GM15510 (cell line): ENCODE data around the gene RBM38.

Experiments used
- POLR2A ChIP-seq: IDR thresholded peaks from 3 replicates; pipeline ENCODE4 v1.6.1; 2011; ENCODE audit warnings: borderline replicate concordance; ENCODE audit not compliant: insufficient read length; ENCODE audit errors: extremely low read depth

Gene RBM38

DNA sequence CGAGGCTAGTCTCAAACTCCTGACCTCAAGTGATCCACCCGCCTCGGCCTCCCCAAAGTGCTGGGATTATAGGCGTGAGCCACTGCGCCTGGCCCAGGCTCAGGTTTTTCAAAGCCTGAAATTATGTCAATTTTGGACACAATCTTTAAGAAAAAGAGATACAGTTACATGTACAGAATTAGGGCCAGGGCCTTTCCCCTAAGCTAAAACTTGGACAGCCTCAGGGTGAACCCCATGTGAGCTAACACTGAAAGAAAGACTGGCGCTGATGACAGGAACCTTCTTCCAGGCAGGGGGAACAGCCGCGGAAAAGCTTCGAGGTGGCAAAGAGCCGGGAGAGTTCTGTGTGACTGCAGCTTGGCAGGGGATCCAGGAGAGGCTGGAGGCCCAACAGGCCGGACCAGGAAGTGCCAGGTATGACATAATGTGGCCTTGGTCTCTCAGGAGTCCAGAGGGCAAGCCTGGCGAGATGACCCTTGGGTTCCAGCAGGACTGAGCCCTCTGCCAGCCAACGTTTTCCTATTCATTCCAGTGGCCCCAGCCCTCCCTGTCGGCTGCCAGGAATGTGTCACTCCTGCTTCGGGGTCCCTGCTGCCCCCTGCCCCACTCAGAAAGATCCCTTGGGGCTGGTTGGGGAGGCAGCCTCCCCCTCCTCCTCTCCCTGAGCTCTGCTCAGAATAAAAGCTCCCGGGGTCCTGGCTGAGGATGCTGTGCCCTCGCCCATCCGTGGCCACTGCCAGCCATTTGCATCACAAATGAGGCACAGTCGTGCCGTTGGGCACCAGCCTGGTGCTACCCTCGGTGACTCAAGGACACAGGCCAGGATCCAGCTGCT is 37.3 kb downstream of the RBM38 start:
- no peak for TF ChIP-seq POLR2A

- no peak for TF ChIP-seq POLR2A
These were observed 37.9 kb downstream of the RBM38 start for GRCh38 chr20:57429159-57429496.

DNA sequence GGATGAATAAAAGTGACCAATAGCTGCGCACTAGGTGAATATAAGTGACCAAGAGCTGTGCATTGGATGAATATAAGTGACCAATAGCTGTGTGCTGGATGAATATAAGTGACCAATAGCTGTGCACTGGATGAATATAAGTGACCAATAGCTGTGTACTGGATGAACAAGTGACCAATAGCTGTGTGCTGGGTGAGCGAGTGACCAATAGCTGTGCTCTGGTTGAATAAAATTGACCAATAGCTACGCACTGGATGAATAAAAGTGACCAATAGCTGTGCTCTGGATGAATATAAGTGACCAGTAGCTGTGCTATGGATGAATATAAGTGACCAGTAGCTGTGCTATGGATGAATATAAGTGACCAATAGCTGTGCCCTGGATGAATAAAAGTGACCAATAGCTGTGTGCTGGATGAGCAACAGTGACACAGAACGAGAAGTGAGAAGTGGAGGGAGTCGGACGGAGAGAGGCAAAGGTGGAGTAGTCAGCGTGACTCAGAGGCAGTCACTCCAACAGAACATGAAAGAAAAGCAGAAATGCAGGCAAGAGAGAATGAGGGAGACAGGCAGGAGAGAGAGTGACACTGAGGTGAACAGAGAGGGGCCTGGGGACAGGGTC is 38.5 kb downstream of the RBM38 start:
- no peak for TF ChIP-seq POLR2A

- no peak for TF ChIP-seq POLR2A
These were observed 40.3 kb downstream of the RBM38 start for GRCh38 chr20:57431539-57431835.

GRCh38 chr20:57432480-57432861 is 41.3 kb downstream of the RBM38 start:
- no peak for TF ChIP-seq POLR2A

GRCh38 chr20:57432862-57433491 is 41.8 kb downstream of the RBM38 start:
- peak; percentile 12 for TF ChIP-seq POLR2A

DNA sequence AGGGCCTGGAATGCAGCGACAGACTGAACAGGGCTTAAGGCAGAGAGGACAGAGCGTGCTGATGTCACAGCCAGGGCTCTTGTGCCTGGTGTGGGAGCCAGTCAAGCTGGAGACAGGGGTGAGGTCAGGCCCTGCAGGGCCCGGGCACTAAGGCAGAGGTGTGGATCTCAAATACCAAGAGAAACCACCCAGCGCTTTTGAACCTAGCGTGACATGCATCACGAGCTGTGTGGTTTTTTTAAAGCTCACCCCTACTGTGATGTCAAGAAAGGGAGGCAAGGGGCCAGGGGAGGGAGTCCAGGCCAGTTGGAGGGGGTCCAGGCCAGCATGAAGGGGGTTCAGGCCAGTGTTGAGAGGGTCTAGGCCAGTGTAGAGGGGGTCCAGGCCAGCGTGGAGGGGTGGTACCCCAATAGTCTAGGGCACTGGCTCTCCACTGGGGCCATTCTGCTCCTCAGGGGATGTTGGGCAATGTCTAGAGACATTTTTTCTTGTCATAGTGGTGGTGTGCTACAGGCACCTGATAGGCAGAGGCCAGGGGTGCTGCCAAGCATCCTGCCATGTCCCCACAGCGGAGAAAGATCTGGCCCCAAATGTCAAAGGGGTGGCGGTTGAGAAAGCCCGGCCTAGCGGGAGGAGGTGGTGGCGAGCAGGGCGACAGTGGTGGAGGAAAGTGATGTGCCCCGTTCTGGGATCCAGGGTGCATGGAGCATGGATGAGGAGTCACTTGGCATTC is 42.6 kb downstream of the RBM38 start:
- no peak for TF ChIP-seq POLR2A

GRCh38 chr20:57434390-57434700 is 43.1 kb downstream of the RBM38 start:
- TF ChIP-seq POLR2A, result no peak

DNA sequence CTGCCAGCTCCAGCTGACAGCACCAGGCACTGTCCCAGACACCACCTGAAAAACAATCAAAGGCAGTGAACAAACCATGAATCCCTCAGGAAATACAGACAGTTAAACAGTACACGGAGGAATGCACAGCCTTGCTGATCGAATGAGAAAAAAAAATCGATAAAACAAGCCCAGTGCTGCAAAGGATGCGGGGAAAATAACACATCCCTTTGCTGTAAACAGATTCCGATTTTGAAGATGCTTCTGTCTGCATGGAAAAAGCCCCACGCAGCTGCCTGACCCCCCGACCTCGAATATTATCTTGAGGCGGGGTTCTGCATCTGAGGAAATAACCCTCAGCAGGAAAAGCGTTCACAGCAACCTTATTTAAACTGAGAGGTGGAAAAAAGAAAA is 43.9 kb downstream of the RBM38 start:
- TF ChIP-seq POLR2A, result no peak

GRCh38 chr20:57435498-57436222 is 44.5 kb downstream of the RBM38 start:
- TF ChIP-seq POLR2A, result no peak

- TF ChIP-seq POLR2A, result no peak
These were observed 45.0 kb downstream of the RBM38 start for GRCh38 chr20:57436223-57436545.

GRCh38 chr20:57437267-57437666 is 46.1 kb downstream of the RBM38 start:
- TF ChIP-seq POLR2A, result no peak

DNA sequence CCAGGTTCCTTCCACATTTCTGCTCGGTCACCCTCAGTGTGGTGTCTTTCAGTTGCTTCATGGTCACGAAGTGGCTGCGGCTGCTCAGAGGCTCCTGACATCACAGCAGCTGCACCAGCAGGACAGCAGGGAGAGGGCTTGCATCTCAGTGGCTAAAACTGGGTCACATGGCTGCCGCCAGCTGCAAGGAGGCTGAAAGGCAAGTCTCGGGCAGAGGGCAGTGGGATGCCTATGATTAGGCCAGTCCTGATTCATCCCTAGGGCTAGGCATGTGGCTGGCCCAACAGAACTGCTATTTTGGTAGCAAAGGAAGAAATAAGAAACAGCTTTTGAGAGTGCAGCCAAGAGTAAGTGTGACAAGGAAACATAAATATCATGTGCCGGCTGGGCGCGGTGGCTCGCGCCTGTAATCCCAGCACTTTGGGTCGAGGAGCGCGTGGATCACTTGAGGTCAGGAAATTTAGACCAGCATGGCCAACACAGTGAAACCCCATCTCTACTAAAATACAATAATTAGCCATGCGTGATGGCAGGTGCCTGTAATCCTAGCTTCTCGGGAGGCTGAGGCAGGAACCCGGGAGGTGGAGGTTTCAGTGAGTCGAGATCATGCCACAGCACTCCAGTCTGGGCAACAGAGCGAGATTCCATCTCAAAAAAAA is 46.6 kb downstream of the RBM38 start:
- no peak for TF ChIP-seq POLR2A

- no peak for TF ChIP-seq POLR2A
These were observed 47.4 kb downstream of the RBM38 start for GRCh38 chr20:57438552-57438951.

- TF ChIP-seq POLR2A, result no peak
These were observed 48.2 kb downstream of the RBM38 start for GRCh38 chr20:57439432-57439831.

- no peak for TF ChIP-seq POLR2A
These were observed 48.8 kb downstream of the RBM38 start for GRCh38 chr20:57439993-57440392.
